Stimulated activated naive CD8-positive, alpha-beta T cell treated with anti-CD3 and anti-CD28 coated beads, Interleukin-15, Interleukin-2, amounts not matched to agents 100 ng/mL and 50 ng/mL, for 24 hours (primary cell): ENCODE measurements around the gene CELF5.
"Not testable (repeated sequence)": the region's sequence is repeated elsewhere in the genome, so short reads cannot be mapped to it uniquely, and the experiment has no call there.

Source experiments
- H3K27ac Mint-ChIP-seq: one replicate; pipeline ENCODE4 v1.8.0; 2021; ENCODE audit warnings: mild to moderate bottlenecking, mixed read lengths
- H3K27me3 Mint-ChIP-seq: one replicate; pipeline ENCODE4 v1.8.0; 2021; ENCODE audit warnings: mixed read lengths
- H3K36me3 Mint-ChIP-seq: one replicate; pipeline ENCODE4 v1.8.0; 2021; ENCODE audit warnings: low read depth, mixed read lengths
- H3K4me1 Mint-ChIP-seq: one replicate; pipeline ENCODE4 v1.8.0; 2021; ENCODE audit warnings: low read depth, mixed read lengths
- H3K4me3 Mint-ChIP-seq: one replicate; pipeline ENCODE4 v1.8.0; 2021; ENCODE audit warnings: mild to moderate bottlenecking, mixed read lengths
- H3K9me3 Mint-ChIP-seq: one replicate; pipeline ENCODE4 v1.8.0; 2021; ENCODE audit warnings: mixed read lengths

CELF5 gene

GRCh38 chr19:3198901-3199700, 25.4 kb upstream of the CELF5 start:
- H3K36me3 Mint-ChIP-seq: peaks cover 12% of the 10 kb centered on the region
- no peak overlapping the region for H3K4me3 Mint-ChIP-seq
- H3K27ac Mint-ChIP-seq: no peak overlapping the region
- H3K27me3 Mint-ChIP-seq: no peaks in the 10 kb centered on the region
- H3K4me1 Mint-ChIP-seq: no peaks in the 10 kb centered on the region
- no peaks in the 10 kb centered on the region for H3K9me3 Mint-ChIP-seq

GRCh38 chr19:3201072-3201700, 23.3 kb upstream of the CELF5 start:
- Mint-ChIP-seq H3K9me3 (no peaks in the 10 kb centered on the region), H3K27me3 (no peaks in the 10 kb centered on the region), H3K27ac (no peak overlapping the region), H3K4me1 (no peaks in the 10 kb centered on the region), H3K4me3 (no peak overlapping the region), H3K36me3 (peaks cover 4% of the 10 kb centered on the region)

DNA sequence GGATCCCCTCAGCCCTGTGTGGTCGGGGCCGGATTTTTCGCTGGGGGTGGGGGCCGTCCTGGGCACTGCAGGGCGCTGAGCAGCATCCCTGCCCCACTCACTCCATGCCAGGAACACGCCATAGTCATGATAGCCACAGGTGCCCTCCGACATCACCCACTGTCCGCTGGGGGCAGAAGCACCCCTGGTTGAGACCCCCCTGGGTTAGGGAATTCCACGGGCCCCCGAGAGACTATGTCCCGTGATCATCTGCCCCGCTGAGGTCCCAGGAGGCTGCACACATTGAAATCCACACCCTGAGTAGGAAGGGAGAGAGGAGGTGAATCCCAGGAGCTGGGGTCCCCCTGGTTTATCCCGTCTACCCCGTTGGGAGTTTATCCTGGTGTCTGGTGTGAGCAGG, 22.6 kb upstream of the CELF5 start:
- peaks cover 4% of the 10 kb centered on the region for H3K36me3 Mint-ChIP-seq
- no peaks in the 10 kb centered on the region for H3K27me3 Mint-ChIP-seq
- H3K4me1 Mint-ChIP-seq: no peaks in the 10 kb centered on the region

GRCh38 chr19:3202346-3202745, 22.1 kb upstream of the CELF5 start:
- Mint-ChIP-seq H3K9me3 (no peaks in the 10 kb centered on the region), H3K4me1 (no peaks in the 10 kb centered on the region), H3K27ac (no peak overlapping the region), H3K36me3 (peaks cover 4% of the 10 kb centered on the region), H3K4me3 (no peak overlapping the region), H3K27me3 (no peaks in the 10 kb centered on the region)

More for the DNA sequence above, 22.6 kb upstream of the CELF5 start:
- no peak overlapping the region for H3K4me3 Mint-ChIP-seq
- H3K27ac Mint-ChIP-seq: no peak overlapping the region
- no peaks in the 10 kb centered on the region for H3K9me3 Mint-ChIP-seq

DNA sequence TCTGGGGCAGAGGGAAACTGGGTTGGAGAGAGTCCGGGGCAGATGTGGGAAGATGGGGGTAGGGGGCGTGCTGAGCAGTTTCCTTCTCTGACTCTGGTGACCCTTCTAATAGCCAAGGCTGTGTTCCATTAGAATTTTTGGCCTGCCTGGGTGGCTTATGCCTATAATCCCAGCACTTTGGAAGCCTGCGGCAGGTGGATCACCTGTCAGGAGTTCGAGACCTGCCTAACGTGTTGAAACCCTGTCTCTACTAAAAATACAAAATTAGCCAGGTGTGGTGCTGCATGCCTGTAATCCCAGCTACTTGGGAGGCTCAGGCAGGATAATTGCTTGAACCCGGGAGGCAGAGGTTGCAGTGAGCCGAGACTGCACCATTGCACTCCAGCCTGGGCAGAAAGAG, 21.6 kb upstream of the CELF5 start:
- not testable (repeated sequence) for H3K27me3 Mint-ChIP-seq, H3K27ac Mint-ChIP-seq, H3K9me3 Mint-ChIP-seq, H3K36me3 Mint-ChIP-seq, H3K4me1 Mint-ChIP-seq, H3K4me3 Mint-ChIP-seq

- no peaks in the 10 kb centered on the region for H3K4me1 Mint-ChIP-seq
- H3K36me3 Mint-ChIP-seq: peaks cover 4% of the 10 kb centered on the region
- H3K27ac Mint-ChIP-seq: no peak overlapping the region
- no peaks in the 10 kb centered on the region for H3K27me3 Mint-ChIP-seq
- no peaks in the 10 kb centered on the region for H3K9me3 Mint-ChIP-seq
- H3K4me3 Mint-ChIP-seq: no peak overlapping the region
These were observed 20.4 kb upstream of the CELF5 start for GRCh38 chr19:3203805-3204645.

DNA sequence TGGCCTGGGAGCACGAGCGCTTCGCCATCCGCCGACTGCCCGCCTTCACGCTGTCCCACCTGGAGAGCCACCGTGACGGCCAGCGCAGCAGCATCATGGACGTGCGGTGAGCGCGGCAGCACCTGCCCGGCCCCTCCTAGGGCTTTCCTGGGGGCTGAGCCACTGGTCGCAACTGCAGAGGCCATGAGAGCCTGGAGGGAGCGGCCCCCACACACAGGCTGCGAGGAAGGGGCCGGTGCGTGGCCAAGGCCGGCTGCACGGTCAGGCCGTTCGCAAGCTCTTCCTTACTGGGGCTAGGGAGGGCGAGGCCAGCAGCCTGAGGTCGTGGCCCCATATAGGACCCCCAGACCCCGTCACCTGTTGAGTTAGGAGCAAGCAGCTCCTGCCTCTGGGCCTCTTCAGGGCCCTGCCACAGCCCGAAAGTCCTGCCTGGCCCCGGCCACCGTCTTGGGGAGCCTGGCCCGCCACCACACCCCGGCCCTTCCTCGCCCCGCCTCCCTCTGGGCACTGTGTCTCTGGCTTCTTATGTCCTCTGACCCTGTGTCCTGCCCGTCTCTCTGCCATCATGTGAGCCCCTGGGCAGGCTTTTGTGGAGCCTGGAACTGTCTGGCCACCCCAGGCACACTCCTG, 19.7 kb upstream of the CELF5 start:
- Mint-ChIP-seq H3K27me3 (no peaks in the 10 kb centered on the region), H3K36me3 (peaks cover 4% of the 10 kb centered on the region), H3K4me3 (no peak overlapping the region), H3K27ac (no peak overlapping the region), H3K4me1 (no peaks in the 10 kb centered on the region), H3K9me3 (no peaks in the 10 kb centered on the region)

- no peaks in the 10 kb centered on the region for H3K4me1 Mint-ChIP-seq
- no peaks in the 10 kb centered on the region for H3K9me3 Mint-ChIP-seq
- H3K27ac Mint-ChIP-seq: no peak overlapping the region
- no peaks in the 10 kb centered on the region for H3K36me3 Mint-ChIP-seq
- no peaks in the 10 kb centered on the region for H3K27me3 Mint-ChIP-seq
- H3K4me3 Mint-ChIP-seq: no peak overlapping the region
These were observed 18.1 kb upstream of the CELF5 start for GRCh38 chr19:3206216-3206953.

- H3K9me3 Mint-ChIP-seq: no peaks in the 10 kb centered on the region
- H3K36me3 Mint-ChIP-seq: no peaks in the 10 kb centered on the region
- no peak overlapping the region for H3K27ac Mint-ChIP-seq
- H3K27me3 Mint-ChIP-seq: no peaks in the 10 kb centered on the region
- H3K4me1 Mint-ChIP-seq: no peaks in the 10 kb centered on the region
- no peak overlapping the region for H3K4me3 Mint-ChIP-seq
These were observed 16.8 kb upstream of the CELF5 start for GRCh38 chr19:3207461-3208242.

- H3K4me3 Mint-ChIP-seq: no peak overlapping the region
- H3K36me3 Mint-ChIP-seq: no peaks in the 10 kb centered on the region
These were observed 15.9 kb upstream of the CELF5 start for GRCh38 chr19:3208317-3209207.

GRCh38 chr19:3210347-3211017, 14.0 kb upstream of the CELF5 start:
- H3K4me1 Mint-ChIP-seq: no peaks in the 10 kb centered on the region
- no peak overlapping the region for H3K4me3 Mint-ChIP-seq
- H3K27ac Mint-ChIP-seq: peak overlapping the region; percentile 49
- no peaks in the 10 kb centered on the region for H3K27me3 Mint-ChIP-seq
- no peaks in the 10 kb centered on the region for H3K36me3 Mint-ChIP-seq
- no peaks in the 10 kb centered on the region for H3K9me3 Mint-ChIP-seq

More at GRCh38 chr19:3208317-3209207, 15.9 kb upstream of the CELF5 start:
- no peaks in the 10 kb centered on the region for H3K27me3 Mint-ChIP-seq
- H3K9me3 Mint-ChIP-seq: no peaks in the 10 kb centered on the region
- H3K4me1 Mint-ChIP-seq: no peaks in the 10 kb centered on the region
- H3K27ac Mint-ChIP-seq: no peak overlapping the region

DNA sequence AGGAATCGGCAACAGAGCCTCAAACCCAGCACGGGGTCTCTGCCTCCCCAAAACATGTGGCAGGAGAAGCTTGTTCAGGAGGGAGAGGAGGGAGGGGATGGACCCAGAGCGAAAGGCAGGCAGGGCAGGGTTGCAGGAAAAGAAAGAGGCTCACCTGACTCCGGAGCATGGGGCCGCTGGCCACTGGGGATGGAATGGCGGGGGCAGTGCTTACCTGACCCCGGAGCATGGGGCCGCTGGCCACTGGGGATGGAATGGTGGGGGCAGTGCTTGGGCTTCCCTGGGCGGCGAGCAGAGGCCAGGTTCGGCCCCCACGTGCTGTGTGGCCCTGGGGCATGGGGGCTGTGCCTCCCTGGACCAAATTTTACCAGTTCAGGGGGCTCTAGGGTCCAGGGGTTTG, 13.3 kb upstream of the CELF5 start:
- Mint-ChIP-seq H3K27me3 (no peaks in the 10 kb centered on the region), H3K9me3 (no peaks in the 10 kb centered on the region), H3K4me3 (no peak overlapping the region), H3K27ac (no peak overlapping the region), H3K4me1 (no peaks in the 10 kb centered on the region), H3K36me3 (no peaks in the 10 kb centered on the region)
